OCI-M1 (cell line): ENCODE results near the gene ZMYM5.
"Not testable (repeated sequence)": the region's sequence is repeated elsewhere in the genome, so short reads cannot be mapped to it uniquely, and the experiment has no call there.

Source experiments
- DNase-seq: peaks from one replicate; lab custom pipeline; 2025; lab: John Stamatoyannopoulos, UW

The ZMYM5 gene

DNA sequence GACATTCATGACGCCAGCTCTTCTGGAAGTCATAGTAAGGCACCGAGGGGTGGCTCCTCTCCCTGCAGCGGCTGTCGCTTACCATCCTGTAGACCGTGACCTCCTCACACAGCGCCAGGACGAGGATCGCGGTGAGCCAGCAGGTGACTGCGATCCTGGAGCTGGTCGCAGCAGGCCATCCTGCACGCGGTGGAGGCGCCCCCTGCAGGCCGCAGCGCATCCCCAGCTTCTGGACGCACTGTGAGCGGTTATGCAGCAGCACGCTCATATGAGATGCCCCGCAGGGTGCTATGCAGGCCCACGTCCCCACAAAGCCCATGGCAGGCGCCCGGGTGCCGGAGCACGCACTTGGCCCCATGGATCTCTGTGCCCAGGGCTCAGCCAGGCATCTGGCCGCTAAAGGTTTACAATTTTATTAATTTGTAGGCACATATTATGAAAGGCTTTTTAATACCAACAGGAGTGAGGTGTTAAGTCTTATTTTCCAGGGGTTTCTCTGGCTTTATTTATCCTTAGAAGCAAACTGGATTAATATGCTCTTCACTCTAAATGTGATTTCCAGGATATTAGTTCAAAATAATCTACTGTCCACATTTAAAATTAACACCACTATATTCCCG is 45.1 kb downstream of the ZMYM5 start:
- DNase-seq: no peak

DNA sequence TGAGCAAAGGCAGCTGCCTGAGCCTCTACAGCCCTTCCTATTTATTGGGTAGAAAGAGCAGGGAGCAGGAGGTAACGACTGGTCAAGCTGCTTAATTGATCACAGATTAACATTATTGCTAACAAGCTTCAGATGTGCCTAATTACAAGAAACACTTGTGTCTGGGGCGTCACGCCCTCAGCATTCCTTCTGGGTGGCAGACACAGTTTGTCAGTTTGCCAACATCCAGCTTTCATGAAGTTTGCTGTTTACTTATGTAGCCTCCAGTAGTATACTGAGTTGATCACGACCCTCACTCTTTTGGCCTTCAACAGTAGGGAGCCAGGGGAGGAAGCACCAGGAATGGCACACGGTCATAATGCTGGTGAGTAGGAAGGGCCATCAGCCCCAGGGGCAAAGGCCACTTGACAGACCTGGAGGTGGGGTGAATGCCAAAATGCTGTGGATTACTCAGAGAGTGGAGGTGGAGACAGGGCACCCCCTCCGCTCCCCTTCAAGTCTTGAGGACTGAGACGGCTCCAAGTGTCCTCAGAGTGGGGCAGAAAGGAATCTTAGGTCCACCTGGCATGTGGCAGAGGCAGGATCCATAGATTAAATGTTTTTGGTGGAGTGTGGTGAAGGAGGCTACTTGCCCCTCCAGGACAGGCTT is 45.8 kb downstream of the ZMYM5 start:
- no peak for DNase-seq

DNA sequence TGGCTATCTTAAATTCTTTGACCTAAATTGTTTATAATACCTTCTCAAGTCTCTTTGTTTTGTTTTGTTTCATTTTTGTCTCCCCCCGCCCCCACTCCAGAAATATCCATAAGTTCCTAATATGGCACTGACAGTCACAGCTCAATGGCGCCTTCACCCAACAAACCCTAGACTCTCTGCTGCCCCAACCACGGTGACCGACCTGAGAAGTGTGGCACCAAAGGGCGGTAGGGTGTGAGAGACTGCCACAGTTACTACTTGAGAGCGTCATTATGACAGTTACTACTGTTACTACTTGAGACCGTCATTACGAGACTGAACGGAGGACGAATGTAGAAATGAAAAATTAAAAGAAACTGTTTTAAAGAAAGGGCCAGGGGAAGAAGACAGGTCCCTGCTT is 46.3 kb downstream of the ZMYM5 start:
- no peak for DNase-seq

DNA sequence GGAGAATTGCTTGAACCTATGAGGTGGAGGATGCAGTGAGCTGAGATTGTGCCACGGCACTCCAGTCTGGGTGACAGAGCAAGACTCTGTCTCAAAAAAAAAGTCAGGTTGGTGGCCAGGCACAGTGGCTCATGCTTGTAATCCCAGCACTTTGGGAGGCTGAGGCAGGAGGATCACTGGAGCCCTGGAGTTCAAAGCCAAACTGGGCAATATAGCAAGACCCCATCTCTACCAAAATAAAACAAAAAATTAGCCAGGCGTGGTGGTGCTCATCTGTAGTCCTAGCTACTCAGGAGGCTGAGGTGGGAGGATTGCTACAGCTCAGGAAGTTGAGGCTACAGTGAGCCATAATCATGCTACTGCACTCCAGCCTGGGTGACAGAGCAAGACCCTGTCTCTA is 47.6 kb downstream of the ZMYM5 start:
- not testable (repeated sequence) for DNase-seq

DNA sequence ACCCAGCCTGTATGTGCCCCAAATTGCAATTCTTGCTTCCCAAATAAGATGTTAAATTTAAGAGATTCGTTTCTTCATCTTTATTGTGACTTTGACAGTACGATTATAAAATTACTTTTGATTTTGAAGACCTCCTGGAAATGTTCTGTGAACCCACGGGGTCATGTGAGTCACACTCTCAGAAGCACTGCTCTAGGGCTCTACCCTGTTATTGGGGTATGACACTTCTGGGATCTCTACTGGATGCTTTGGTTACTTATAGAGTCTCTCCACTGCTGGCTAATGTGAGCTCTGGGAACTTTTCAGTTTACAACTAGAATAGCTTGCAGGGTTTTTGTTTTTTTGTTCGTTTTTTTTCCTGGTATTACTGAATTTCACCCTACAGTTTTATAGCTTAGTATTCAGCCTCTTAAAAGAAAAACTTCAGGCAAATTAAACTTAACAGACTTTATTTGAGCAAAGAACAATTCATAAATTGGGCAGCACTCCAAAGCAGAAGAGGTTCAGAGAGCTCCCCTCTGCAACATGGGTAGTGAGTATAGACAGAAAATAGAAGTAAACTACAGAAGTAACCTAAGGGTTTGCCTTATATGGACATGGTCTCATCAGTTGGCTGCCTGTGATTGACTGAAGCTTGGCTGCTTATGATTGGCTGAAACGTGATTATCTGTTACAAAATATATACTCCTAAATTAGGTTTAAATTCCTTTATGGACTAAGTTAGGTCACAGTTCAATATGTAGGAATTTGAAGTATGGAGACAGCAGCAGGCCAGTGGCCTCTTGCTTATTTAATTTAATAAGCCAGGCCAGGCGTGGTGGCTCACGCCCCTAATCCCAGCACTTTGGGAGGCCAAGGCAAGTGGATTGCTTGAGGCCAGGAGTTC is 52.2 kb downstream of the ZMYM5 start:
- DNase-seq: no peak

DNA sequence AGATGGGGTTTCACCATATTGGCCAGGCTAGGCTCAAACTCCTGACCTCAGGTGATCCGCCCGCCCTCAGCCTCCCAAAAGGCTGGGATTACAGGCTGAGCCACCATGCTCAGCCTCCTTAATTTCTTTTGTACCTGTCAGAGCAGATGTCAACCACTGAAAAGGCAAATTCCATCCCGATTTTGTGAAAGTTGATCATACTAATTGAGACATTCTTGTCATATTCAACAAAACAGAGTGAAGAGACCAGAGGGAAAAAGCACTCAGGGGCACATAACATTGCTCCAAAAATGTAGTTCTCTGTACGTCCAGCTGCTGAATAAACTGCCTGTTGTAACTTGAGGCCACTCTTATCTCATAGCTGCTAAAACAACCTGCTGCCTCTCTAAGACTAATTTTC is 53.3 kb downstream of the ZMYM5 start:
- no peak for DNase-seq

DNA sequence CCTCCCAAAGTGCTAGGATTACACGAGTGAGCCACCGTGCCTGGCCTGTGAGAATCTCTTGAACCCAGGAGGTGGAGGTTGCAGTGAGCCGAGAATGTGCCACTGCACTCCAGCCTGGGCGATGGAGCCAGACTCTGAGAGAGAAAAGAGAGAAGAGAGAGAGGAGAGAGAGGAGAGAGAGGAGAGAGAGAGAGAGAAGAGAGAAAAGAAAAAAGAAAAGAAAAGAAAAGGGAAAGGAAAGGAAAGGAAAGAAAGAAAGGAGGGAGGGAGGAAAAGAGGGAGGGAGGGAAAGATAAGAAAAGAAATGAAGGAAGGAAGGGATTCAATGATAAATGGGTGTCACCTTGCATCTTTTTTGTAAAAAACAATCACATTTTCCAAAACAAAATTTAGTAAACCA is 57.7 kb downstream of the ZMYM5 start:
- DNase-seq: no peak

DNA sequence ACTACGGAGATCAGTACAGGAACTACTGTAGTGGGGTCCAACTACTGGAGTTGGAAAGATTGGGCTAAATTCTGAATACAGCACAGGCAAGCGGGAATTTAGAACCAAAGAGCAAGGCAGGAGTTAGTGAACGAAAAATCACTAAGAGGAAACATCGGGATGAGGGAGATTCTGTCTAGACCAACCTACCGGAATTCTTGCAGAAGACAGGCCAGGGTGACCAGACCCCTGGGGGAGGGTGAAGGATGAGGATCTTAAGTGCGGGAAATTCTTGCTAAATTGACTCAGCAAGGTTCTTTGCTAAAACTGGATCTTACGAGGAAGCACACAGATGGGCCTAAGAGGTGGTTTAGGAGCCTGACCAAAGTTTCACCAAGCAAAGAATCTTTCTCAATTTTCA is 67.5 kb downstream of the ZMYM5 start:
- no peak for DNase-seq

DNA sequence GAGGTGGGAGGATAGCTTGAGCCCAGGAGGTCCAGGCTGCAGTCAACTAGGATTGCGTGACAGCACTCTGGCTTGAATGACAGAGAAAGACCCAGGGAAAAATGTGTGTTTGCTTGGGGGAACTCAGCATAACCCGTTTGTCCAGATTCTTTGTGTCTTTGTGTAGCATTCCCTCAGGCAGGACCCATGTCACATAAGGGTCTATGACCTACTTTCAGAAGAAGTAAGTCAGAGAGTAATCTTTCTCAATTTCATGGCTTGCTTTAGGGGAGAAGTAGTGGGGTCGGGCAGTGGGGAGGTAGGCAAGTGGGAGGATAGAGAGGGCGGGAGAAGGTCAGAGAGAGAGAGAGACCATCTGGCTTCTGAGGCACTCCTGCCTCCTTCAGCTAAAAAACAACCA is 68.8 kb downstream of the ZMYM5 start:
- DNase-seq: no peak

DNA sequence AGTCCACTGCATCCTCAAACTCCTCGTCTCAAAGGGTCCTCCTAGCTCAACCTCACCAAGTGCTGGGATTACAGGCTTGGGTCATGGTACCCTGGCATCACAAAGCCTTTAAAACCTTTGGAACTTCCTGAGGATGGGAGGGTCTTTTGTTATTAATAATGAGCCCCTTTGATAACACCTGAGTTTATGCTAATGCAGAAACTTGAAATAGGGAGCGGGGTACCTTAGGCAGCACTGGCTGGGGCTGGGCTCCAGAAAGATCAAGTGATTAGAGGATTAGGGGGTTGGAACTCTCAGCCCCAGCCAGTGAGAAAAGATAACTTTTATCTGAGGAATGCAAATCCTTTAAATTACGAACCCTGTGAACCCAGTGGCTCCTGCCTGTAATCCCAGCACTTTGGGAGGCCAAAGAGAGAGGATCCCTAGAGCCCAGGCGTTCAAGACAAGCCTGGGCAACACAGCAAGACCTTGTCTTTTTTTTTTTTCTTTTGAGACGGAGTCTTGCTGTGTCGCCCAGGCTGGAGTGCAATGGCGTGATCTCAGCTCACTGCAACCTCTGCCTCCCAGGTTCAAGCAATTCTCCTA is 71.4 kb downstream of the ZMYM5 start:
- DNase-seq: no peak

DNA sequence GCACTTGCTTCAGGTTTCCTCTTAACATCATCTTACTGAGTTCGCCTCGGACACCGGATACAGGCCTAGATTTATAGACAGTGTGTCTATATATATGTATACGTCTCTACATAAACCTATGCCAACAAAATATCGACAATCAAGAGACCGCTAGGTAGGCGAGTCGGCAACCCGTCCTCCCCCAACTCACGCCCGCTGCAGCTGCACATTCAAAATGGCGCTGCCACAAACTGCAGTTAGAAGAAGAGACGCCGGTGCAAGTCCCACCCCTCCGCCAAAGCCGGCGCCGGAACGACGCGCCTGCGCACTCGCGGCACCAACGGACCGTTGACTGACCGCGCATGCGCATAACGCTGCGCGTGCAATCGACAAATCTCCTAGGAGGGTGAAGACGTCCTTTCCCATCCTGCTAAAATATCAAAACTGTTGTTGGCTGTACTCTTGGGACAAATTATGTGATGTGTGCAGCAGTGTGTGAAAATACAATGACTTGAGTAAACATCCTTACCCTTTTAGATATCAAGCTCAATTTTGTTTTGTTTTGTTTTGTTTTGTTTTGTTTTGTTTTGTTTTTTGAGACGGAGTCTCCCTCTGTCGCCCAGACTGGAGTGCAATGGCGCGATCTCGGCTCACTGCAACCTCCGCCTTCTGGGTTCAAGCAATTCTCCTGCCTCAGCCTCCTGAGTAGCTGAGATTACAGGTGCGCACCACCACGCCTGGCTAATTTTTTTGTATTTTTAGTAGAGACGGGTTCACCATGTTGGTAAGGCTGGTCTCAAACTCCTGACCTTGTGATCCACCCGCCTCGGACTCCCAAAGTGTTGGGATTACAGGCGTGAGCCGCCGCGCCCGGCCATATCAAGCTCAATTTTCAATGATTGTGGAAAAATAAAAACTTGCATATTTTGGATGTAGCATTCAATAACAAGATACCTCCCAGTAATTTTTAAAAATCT is 80.4 kb downstream of the ZMYM5 start, which contains the start of gene PSPC1:
Gene PSPC1, minus strand, starts transcription at position 219 of the 956 bp plus-strand sequence. Its CDS starts 188 bp downstream, at position 31.
- peak; percentile 94 for DNase-seq

DNA sequence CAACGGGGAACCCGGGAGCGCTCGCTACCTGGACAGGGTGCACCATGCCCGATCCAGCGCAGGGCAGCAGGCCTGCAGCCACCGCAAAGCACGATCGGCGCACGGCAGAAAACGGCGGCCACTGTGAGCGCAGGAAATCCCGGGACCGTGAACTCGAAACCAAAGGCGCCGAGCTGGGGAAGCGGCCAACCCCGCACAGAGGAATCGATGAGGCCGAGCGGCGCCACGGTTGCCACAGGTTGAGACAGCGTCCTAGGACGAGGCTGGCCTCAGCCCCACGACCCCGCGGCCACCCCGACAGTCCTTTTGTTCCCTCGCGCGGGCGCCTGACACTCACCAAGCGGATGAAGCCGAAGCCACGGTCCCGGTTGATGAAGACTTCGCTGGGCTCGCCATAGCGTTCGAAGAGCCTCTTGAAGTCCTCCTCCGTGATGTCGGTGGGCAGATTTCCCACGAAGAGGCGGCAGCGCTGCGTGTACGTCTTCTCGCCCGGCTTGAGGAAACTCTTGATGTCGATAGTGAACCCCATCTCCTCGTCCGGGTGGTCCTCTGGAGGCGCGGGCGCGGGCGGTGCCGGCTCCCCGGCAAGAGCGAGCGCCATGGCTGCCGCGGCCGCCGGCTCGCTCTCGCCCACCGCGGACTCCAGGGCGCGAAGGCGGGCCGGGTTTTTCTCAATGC is 81.3 kb downstream of the ZMYM5 start:
- DNase-seq: peak; percentile 49

DNA sequence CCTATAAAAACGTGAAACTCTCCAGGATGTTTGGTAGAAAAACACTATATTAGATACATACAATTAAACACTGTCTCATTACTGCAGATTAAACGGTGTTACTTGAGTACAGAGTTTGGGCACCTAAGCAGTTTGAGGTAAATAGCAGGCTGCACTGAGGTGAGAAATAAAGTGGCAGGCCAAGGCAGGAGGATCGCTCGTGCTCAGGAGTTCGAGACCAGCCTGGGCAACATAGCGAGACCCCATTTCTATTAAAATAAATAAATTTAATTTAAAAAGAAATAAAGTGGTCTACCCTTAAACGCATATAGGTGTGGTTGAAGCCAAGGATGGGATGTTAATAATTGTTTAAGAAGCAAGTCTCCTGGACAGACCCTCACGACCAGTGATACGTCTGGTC is 81.9 kb downstream of the ZMYM5 start:
- DNase-seq: peak; percentile 24

DNA sequence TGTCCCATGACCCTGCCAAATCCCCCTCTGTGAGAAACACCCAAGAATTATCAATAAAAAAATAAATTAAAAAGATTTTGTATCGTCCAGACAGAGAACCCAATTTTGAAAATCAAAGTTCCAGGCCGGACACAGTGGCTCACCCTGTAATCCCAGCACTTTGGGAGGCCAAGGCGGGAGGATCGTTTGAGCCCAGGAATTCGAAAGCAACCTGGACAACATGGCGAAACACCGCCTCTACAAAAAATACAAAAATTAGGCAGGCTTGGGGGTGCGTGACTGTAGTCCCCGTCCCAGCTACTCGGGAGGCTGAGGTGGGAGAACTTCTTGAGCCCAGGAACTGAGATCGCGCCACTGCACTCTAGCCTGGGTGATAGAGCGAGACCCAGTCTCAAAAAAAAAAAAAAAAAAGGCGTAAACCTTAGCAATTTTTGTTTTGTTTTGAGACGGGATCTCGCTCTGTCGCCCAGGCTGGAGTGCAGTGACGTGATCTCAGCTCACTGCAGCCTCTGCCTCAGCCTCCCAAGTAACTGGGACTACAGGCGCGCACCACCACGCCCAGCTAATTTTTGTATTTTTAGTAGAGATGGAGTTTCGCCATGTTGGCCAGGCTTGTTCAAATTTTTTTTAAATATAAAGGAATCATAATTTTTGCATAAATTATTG is 82.6 kb downstream of the ZMYM5 start:
- not testable (repeated sequence) for DNase-seq
